NCI-H510A treated with DMSO at 0.1 percent for 48 hours (cell line): ENCODE data around the gene ADPRHL1.
"Not testable (repeated sequence)": the region's sequence is repeated elsewhere in the genome, so short reads cannot be mapped to it uniquely, and the experiment has no call there.

ENCODE experiments used
- DNase-seq: peaks from one replicate; lab custom pipeline; 2025; lab: John Stamatoyannopoulos, UW

Gene ADPRHL1

DNA sequence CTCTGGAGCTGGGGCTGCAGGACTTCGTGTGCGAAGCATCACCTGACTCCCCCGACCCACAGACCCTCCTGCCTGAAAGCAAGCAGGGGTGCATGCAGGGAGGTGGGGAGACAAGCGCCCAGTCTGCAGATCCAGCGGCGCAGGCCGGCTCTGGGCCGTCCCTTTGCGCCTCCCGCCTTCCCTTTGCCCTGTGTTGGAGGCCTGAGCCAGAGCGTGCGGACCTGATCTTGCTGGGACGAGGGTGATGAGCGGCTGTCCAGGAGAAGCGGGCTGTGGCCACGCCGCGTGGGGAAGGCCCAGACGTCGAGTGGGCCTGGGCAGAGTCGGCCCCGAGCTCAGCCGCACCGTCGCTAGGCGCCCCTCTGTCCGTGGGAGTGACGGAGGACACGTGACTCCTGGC is 84.1 kb downstream of the ADPRHL1 start:
- no peak for DNase-seq

DNA sequence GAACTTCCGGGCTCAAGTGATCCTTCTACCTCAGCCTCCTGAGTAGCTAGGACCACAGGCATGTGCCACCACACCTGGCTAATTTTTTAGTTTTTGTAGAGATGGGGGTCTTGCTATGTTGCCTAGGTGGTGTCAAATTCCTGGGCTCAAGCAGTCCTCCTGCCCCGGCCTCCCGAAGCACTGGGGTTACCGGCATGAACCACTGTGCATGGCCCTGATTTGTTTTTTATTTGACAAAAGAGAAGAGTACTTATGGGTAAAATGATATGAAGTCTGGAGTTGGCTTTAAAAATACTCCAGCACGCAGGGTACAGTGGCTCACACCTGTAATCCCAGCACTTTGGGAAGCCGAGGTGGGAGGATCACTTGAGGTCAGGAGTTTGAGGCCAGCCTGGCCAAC is 84.9 kb downstream of the ADPRHL1 start:
- not testable (repeated sequence) for DNase-seq

DNA sequence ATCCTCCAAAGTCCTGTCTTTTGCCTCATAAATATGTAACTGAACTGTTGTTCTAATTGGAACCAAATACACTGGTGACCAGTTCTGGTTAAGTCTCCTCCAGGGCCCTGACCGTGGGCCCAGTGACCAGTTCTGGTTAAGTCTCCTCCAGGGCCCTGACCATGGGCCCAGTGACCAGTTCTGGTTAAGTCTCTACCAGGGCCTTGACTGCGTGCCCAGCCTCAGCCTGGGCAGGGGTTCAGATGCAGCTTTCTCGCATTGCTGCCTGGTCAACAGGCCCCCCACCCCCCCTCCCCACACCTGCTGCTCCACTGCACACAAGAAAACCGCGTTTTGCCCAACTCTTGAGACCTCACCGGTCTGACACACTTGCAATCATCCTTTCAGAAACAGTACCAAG is 85.5 kb downstream of the ADPRHL1 start:
- DNase-seq: no peak

DNA sequence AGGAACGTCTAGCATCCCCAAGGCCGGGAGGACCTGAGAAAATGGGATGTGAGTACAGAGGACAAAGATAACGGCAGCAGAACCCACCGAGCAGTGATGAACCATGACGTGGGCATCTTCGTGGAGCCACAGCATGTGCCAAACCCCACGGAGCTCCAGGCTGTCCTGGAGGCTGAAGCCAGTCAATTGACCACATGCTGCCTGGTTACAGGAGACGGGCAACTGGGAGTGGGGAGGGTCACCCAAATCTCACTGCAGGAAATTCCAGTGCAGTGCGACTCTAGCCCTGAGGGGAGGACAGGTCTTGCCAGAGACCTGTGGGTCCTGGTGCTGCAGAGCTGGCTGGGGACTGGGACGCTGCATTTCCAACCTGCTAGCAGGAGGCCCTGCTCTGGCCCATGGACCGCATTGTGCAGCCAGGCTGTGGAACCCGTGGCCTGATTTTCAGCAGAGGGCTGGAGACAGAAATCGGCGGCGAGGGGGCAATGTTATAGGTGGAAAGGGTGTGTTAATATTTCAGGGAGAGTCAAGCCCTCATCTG is 86.2 kb downstream of the ADPRHL1 start:
- DNase-seq: no peak

DNA sequence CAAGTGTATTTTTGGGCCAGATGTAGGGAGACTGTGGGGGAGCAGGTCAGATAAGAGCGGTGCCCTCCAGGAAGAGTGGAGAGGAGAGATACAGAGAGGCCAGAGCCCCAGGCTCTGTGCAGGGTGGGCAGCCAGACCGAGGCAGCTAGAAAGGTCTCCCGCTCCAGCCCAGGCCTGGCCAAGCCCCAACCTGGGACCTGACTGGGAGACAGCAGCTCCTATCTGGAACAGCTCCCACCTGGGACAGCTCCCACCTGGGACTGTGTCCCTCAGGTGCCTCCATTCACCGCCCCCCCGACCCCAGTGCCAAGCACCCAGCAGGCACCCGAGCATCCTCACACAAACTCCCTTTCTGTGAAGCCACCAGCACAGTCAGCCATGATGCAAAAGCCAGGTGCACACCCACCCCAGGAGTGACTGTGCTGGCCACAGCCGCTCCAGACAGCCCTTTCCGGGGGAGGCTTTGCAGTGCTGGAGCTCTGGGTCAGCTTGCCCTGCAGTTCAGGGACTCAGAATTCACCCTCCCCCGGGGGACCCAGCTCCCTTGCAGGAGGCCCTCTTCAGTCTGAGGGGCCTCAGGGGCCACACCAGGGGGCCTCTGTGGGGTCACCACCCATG is 87.2 kb downstream of the ADPRHL1 start:
- no peak for DNase-seq

DNA sequence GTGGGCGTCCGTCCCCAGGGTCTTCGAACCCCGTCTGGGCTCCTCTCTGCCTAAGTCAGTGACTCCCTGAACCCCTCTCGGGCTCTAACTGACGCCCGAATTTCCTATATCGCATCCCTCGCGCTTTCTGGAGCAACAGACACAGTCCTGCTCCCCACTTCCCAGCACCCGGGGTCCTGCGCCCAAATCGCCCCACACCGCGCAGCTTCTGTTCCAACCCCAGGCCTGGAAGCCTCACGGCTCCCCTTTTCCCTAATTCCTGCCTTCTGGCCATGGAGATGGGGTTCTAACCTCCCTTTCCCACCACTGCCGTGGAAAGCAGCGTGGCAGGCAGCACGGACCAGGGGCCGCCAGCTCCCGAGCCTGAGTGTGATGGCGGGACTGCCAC is 87.7 kb downstream of the ADPRHL1 start:
- no peak for DNase-seq

DNA sequence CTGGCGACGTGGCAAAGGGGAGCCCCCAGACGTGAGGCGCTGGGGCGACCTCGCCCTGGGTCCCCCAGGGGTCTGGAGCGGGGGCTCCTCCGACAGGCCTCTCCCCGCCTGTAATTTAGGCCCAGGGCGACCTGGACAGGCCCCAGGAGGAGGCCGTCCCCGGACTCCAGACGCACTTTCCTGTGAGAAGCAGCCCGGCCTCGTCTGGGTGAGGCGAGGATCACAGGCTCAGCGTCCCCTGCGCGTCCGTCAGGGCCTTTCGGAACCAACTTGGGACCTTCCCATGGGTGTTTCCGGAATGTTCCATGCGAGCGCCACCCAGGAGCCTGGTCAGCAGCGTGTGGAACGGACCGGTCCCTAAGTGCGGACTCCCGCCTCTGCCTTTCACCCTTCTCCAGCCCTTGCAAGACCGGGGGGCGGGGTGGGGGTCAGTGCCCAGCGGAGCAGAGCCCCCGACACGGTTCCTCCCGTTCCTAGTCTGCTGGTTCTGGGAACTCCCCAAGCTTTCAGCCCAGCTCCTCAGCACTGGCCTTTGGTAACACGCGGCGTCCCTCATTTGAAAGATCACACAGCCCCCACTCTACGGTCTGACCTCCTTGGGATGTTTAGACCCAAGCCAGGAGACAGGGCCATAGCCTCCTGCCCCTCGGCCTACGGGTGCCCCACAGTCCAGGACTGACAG is 88.2 kb downstream of the ADPRHL1 start:
- DNase-seq: no peak

DNA sequence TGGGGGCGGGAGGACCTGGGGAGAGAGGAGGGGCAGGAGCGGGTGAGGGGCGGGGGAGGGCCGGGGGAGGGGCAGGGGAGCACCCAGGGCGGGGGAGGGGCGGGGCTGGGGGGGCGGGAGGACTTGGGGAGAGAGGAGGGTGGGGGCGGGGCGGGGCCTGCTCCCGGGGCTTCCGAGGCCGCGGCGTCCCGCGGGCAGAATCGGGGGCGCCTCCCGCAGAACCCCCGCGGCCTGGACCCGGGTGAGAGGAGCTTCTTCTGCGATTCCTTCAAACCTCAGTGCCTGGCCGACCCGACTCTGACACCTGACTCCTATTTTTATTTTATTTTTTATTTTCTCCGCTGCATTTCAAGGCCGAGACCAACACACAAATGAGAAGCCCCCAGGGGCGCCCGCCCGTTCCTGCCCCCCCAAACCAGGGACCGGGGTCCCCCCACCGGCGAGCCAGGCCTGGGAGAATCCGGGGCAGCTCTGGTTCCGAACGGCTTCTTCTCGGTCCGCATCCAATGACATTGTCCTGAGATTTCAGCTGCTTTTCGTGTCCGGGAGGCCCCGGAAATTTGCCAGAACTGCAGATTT is 88.9 kb downstream of the ADPRHL1 start:
- no peak for DNase-seq

DNA sequence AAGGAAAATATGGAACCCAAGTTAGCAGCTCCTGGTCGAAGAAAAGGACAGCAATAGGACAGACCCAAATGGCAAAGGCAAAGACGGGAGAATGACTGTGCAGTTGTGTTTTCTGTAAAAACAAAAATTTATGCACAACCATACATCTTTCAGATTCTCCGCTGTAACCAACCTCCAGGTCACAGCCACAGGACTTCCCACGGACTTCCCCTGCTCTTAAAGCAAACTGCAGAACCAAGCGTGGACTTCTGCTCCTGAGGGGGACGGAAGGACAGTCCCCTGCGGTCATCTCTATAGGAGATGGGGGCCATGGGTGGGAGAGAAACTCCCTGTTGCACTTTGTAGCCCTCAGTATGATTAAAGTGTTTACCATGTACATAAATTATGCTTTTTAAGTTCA is 91.9 kb downstream of the ADPRHL1 start:
- no peak for DNase-seq

DNA sequence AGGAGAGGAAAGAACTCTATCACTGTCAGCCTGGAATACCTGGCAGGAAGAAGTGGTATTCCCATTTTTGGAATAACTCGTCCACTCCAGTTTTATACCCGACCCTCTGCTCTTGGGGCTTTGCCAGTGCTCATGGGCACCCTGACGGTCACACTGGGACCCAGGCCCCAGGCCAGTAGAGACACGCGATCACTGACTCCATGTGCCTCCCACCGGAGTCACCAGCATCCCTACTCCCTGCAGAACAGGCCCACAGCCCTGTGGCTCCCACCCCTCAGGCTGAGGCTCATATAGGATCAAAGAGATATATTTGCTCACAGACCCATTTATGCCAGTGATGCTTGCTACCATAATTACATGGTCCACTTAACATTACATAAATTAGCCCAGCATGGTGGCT is 92.8 kb downstream of the ADPRHL1 start:
- DNase-seq: no peak

DNA sequence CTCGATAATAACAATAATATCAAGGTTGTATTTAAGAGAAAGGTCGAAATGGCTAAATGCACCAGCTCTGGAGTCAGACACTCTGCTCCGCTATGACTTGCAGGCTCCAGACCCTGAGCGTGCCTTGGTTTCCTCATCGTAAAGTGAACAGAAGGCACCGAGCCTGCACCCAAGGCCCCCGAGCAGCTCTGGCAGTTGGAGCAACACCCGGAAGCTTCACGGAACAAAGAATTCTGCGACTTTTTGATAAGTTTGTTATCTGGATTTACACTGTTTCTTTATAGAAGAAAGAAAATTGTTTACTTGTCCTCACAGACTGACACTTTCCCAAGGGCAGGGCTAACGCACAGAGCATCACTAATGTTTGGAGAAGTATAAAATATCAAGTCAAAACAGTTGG is 93.7 kb downstream of the ADPRHL1 start:
- DNase-seq: no peak

DNA sequence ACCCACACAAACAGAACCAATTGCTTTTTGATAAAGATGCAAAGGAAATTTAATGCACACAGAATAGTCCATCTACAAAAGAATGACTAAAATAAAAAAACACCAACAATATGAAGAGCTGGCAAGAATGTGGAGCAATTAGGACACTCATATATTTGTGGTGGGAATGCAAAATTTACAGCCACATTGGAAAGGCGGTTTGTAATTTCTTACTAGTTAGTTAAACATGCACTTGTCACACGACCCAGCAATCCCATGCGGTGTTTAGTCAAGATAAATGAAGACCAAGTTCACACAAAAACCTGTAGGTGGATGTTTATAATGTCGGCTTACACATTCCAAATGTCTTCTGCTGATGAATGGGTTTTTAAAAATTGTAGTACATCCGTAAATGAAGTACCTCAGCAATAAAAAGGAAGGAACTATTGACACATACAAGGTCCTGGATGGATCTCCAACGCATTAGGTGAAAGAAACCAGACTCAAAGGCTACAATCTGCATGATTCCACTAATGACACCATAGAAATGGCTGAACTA is 94.6 kb downstream of the ADPRHL1 start:
- DNase-seq: no peak

DNA sequence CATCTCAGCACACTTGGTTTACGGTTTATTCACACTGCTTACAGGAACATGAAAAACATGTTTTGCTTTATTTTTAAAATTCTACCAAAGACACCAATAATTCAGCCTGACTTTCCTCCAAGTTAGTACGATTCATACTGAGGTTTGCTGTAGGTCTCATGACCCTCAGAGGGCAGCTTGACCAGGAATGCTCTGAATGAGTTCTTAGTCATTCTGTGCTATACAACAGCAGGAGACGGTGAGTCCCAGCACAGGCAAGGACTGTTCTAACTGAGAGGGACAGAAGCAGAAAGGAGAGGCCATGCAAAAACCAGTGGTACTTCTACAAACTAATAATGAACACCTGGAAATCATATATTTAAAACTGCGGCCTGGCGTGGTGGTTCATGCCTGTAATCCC is 95.8 kb downstream of the ADPRHL1 start:
- no peak for DNase-seq

DNA sequence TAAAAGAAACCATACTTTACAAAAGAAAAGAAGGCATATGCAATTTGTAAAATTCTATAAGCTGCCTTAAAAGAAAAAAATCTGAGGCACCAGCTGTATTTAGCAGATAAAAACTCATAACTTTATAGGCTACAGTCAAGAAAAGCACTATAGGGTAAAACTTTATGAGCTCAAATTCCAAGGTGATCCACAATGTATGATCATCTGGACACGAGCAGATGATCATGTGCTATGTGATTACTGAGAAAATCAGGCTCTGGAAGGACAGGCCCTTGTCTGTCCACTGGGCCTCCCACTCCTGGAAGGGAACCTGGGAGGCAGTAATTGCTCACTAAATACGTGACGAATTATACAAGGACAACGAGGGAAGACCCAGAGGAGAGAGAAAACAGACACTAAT is 96.7 kb downstream of the ADPRHL1 start:
- no peak for DNase-seq

DNA sequence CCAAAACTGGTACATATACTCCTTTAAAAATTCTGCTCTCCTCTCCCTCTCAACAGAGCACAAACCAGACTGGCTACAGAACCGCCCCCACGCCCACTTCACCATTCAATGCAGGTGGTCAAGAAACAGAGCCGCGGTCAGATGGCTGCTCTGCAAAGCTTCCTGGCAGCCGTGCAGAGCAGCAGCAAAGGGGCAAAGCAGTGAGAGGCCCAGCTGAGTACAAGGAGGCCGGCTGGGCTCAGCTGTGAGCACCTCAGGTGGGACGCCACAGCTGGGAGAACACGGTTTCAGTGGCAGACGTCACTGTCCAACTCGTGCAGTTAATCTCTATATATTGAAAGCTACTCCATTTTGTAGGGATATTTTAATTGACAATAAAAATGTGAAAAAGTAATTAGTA is 97.7 kb downstream of the ADPRHL1 start:
- DNase-seq: no peak

DNA sequence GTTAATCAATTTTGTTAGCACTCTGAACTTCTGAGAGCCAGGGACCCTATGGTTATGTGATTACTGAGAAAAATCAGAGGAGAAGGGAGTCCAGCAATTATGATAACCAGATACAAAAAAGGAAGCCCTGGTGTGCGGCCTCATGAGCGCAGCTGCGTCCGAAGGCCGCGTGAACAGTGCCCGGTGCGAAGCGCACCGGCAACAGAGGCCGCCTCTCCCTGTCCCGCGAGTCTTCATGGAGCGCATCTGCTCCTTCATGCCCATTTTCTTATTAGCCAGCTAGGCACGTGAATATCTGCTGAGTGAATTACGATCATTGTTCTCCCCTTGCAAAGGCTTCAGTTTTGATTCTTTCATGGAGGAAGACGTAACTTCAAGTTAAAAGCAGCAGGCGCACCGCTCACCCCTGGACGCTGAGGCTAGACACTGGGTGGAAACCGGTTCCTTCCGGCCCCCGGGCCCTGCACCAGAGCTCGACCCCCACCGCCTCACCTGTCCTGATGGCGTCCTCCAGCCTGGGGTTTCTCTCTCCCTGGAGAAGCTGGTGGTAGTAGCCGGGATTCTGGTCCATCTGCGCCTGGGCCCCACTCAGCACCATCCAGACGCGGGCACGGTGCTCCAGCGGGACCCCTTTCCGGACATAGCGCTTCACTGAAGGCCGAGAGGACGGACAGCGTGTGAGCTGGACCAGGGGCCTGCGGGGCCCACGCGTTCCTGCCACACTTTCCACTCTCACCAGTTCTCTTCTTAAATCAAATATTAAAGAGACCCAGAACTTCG is 98.3 kb downstream of the ADPRHL1 start:
- no peak for DNase-seq

DNA sequence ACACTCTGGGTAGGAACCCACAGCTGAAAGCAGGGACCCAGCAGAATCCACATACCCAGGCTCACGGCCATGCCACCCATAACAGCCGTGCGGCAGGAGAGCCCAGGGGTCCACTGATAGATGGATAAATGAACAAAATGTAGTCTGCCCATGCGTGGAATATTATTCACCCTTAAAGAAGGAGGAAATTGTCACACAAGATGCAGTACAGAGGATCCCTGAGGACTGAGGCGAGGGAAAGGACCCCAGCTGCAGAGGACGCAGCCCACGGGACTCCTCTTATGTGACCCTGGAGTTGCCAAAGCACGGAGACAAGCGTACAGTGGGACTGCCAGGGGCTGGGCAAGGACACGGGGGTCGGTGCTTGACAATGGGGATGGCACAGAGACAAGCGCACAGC is 100.0 kb downstream of the ADPRHL1 start:
- DNase-seq: no peak

DNA sequence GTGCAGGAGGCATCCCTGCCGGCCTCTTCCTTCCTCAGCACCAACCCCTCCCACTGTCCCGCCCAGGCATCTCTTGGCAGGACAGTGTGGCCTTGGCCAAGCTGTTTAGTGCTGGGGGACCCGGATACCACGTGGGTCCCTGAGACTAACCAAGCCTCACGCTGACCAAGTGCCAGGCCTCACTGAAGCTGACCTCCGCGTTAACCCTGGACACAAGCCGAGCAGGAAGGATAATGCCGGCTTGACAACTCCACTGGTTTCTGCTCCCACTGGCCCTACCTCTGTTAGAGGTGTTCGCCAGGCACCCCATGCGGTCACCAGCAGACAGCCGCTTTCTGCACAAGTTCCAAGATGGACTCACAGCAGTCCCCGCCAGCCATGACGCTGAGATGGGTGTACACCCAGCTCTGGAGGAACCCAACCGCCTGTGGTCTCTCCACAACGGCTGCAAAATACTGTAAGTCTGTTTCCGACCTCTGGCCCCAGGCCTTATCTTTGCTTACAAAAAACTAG is 101.7 kb downstream of the ADPRHL1 start:
- no peak for DNase-seq

DNA sequence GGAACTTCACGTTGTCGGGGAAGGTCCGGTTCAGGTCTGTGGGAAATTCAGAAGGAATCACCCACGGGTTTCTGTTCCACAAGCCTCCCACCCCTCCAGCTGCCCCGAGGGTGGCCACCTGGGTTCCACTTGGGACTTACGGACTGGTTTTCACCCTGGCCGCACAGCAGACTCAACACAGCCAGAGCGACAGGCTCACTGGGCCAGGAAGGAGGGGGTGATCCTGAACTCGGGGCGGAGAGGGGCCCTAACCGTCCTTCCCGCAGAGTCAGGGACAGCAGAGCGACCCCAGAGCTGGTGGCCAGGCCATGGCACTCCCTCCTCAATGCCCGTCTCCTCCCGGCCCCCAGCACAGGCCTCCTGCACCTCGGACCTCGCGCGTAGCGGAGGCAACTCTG is 102.4 kb downstream of the ADPRHL1 start:
- DNase-seq: no peak

DNA sequence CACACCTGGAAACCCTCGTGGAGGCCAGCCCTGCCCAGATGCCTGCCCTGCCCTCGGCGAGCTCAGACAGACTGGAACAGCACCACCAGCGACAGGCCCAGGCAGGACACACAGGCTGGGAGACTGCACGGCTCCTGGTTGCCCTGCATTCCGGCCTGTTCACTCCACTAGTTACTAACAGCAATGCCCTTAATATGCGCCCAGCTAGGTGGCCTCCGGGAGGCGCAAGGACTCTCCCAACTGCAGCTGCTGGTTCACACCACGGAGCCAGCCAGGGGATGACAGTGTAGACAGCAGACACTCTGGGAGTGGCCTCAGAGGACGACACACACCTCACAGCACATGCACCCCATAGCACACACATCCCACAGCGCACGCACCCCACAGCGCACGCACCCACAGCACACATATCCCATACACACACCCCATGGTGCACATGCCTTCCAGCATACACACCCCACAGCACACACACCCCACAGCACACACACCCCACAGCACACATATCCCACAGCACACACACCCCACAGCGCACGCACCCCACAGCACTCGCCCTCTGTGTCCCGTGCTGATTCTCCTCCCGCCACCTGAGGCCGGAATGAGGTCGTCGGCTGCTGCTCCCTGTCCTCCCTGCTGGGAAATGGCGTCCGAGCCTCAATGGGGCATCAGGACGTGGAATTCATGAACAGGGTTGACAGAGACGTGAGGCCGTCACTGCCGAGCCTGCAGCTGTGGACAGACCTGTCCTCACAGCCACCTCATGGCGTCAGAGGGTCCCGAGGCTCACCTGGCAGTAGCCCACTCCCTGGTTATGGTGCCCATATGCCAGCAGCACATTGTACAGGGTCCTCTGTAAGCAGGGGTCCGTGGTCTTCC is 103.0 kb downstream of the ADPRHL1 start:
- no peak for DNase-seq
